Stimulated activated CD4-positive, alpha-beta T cell treated with anti-CD3 and anti-CD28 coated beads, TNF-alpha, amount 100 ng/mL, for 1 hour (primary cell): ENCODE measurements around the gene CSTF2T.

Experiments
- DNase-seq, 3 donors: peaks; one replicate each; pipeline ENCODE4 v3.0.0-alpha.2; 2020; ENCODE audit warnings: low read depth in 3 of 3, low spot score in 1 of 3

CSTF2T gene

GRCh38 chr10:51651063-51651462, 48.3 kb downstream of the CSTF2T start:
- no peak for DNase-seq

GRCh38 chr10:51649064-51649463, 50.3 kb downstream of the CSTF2T start:
- no peak for DNase-seq
